Bronchial epithelial cell (primary cell): ENCODE results near the gene ISG20. TPM values are rescaled to one million over a fixed set of nuclear protein-coding genes. Genes with fewer than 3 reads are reported as not detected.

ENCODE experiments used
- DNase-seq: peaks from one replicate; pipeline ENCODE4 v3.0.0-alpha.2; 2010; ENCODE audit warnings: low read depth
- FAIRE-seq: peaks from 2 replicates; lab custom pipeline; 2011; peaks lifted over from hg19 to GRCh38; lab: Jason Lieb, UNC
- H3K27me3 ChIP-seq: 2 replicates; pipeline ENCODE4 v1.5.1; 2011; ENCODE audit warnings: low read length; ENCODE audit not compliant: control insufficient read depth, insufficient read depth
- H3K36me3 ChIP-seq: 2 replicates; pipeline ENCODE4 v1.5.1; 2011; ENCODE audit warnings: low read length; ENCODE audit not compliant: control insufficient read depth, insufficient read depth
- H3K4me3 ChIP-seq: 2 replicates; pipeline ENCODE4 v1.5.1; 2011; ENCODE audit warnings: mild to moderate bottlenecking, low read depth, low read length, control low read depth
- CTCF ChIP-seq: IDR thresholded peaks from 2 replicates; pipeline ENCODE4 v1.5.1; 2011; ENCODE audit warnings: mild to moderate bottlenecking, moderate library complexity, low read length, control low read depth, inconsistent platforms; ENCODE audit not compliant: insufficient read depth, severe bottlenecking
- total RNA-seq: library from RNA; depleted of rRNA; stranded (reverse); fragments of >200 nt; gene quantifications from 2 replicates; pipeline ENCODE4 v1.2.1, GENCODE V29; 2014

ISG20 gene
- total RNA-seq, 1 donor from 2014 or later: 18.4 TPM

- TF ChIP-seq CTCF: no peak
- no peaks in the 10 kb centered on the region for H3K36me3 ChIP-seq
- FAIRE-seq (no peak), DNase-seq (no peak)
- H3K4me3 ChIP-seq: no peak overlapping the region
- H3K27me3 ChIP-seq: no peaks in the 10 kb centered on the region
Measured at GRCh38 chr15:88617031-88617722, 21.6 kb upstream of the ISG20 start.

- no peaks in the 10 kb centered on the region for H3K27me3 ChIP-seq
- TF ChIP-seq CTCF: no peak
- H3K36me3 ChIP-seq: no peaks in the 10 kb centered on the region
- DNase-seq (no peak), FAIRE-seq (no peak)
- H3K4me3 ChIP-seq: no peak overlapping the region
Measured at GRCh38 chr15:88617790-88618189, 21.0 kb upstream of the ISG20 start.

GRCh38 chr15:88618686-88619085 lies 20.1 kb upstream of the ISG20 start:
- Histone ChIP-seq H3K4me3 (no peak overlapping the region), H3K27me3 (no peaks in the 10 kb centered on the region), H3K36me3 (peaks cover 1% of the 10 kb centered on the region)
- no peak for DNase-seq
- no peak for FAIRE-seq
- no peak for TF ChIP-seq CTCF

GRCh38 chr15:88619796-88620195 lies 19.0 kb upstream of the ISG20 start:
- TF ChIP-seq CTCF: no peak
- DNase-seq (no peak), FAIRE-seq (no peak)
- no peak overlapping the region for H3K4me3 ChIP-seq
- no peaks in the 10 kb centered on the region for H3K27me3 ChIP-seq
- H3K36me3 ChIP-seq: peaks cover 5% of the 10 kb centered on the region

- no peak for TF ChIP-seq CTCF
- peaks cover 8% of the 10 kb centered on the region for H3K36me3 ChIP-seq
- H3K4me3 ChIP-seq: peak within 1 kb of the TSS; percentile 85
- no peaks in the 10 kb centered on the region for H3K27me3 ChIP-seq
- FAIRE-seq (no peak), DNase-seq (peak; percentile 88)
Measured at GRCh38 chr15:88620995-88621772, 17.6 kb upstream of the ISG20 start, which contains the start of gene AEN. TSS of gene AEN (plus strand) at chr15:88621340. CDS start at chr15:88626210, 4,870 bp downstream.
